Breast epithelium (tissue), 3 donors: ENCODE measurements around the gene IL1R2.
A peak's percentile ranks its signal among the peaks of the same experiment; 100 is the strongest.

ENCODE experiments used
- POLR2A ChIP-seq: fragments of 450-650 bp; IDR thresholded peaks from one replicate; pipeline ENCODE4 v1.6.1; 2016; ENCODE audit warnings: antibody characterized with exemption, mild to moderate bottlenecking, moderate library complexity
- TF ChIP-seq, protein P1 (sequence below), 3 donors: fragments of 450-650 bp; IDR thresholded peaks; one replicate each; pipeline ENCODE4 v1.5.1; 2016 to 2017; ENCODE audit warnings: antibody characterized with exemption in 3 of 3, mild to moderate bottlenecking in 3 of 3, moderate library complexity in 3 of 3

GRCh38 chr2:101983928-101984327, 7.8 kb upstream of the IL1R2 start:
- TF ChIP-seq, protein P1, sequence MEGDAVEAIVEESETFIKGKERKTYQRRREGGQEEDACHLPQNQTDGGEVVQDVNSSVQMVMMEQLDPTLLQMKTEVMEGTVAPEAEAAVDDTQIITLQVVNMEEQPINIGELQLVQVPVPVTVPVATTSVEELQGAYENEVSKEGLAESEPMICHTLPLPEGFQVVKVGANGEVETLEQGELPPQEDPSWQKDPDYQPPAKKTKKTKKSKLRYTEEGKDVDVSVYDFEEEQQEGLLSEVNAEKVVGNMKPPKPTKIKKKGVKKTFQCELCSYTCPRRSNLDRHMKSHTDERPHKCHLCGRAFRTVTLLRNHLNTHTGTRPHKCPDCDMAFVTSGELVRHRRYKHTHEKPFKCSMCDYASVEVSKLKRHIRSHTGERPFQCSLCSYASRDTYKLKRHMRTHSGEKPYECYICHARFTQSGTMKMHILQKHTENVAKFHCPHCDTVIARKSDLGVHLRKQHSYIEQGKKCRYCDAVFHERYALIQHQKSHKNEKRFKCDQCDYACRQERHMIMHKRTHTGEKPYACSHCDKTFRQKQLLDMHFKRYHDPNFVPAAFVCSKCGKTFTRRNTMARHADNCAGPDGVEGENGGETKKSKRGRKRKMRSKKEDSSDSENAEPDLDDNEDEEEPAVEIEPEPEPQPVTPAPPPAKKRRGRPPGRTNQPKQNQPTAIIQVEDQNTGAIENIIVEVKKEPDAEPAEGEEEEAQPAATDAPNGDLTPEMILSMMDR (IDR thresholded peaks at IDR 0.05): peak in 1 of 3 donors; percentile 13
- no peak for TF ChIP-seq POLR2A
